Skeletal muscle satellite cell (primary cell): ENCODE data around the gene FXYD4.
"Not testable (repeated sequence)": the region's sequence is repeated elsewhere in the genome, so short reads cannot be mapped to it uniquely, and the experiment has no call there.

Source experiments
- H3K27me3 ChIP-seq: 2 replicates; pipeline ENCODE4 v1.7.0; 2013; ENCODE audit warnings: low read length; ENCODE audit not compliant: control insufficient read depth, insufficient read depth
- H3K36me3 ChIP-seq: 2 replicates; pipeline ENCODE4 v1.7.0; 2013; ENCODE audit warnings: mild to moderate bottlenecking, control low read depth, low read length; ENCODE audit not compliant: insufficient read depth
- H3K4me1 ChIP-seq: 2 replicates; pipeline ENCODE4 v1.7.0; 2013; ENCODE audit warnings: low read length; ENCODE audit not compliant: control insufficient read depth, insufficient read depth
- H3K4me2 ChIP-seq: 2 replicates; pipeline ENCODE4 v1.7.0; 2013; ENCODE audit warnings: mild to moderate bottlenecking, low read length
- H3K4me3 ChIP-seq: 2 replicates; pipeline ENCODE4 v1.7.0; 2013; ENCODE audit warnings: low read length
- H3K9ac ChIP-seq: 2 replicates; pipeline ENCODE4 v1.7.0; 2013; ENCODE audit warnings: mild to moderate bottlenecking, low read depth, low read length, moderate library complexity
- H3K9me3 ChIP-seq: replicated peaks from 2 replicates; pipeline ENCODE4 v1.7.0; 2013; ENCODE audit warnings: mild to moderate bottlenecking, control low read depth, low read length

FXYD4 gene

GRCh38 chr10:43392748-43393147, 21.3 kb downstream of the FXYD4 start:
- Histone ChIP-seq H3K4me2 (no peak overlapping the region), H3K4me3 (no peak overlapping the region), H3K36me3 (peaks cover 75% of the 10 kb centered on the region), H3K9ac (no peak overlapping the region), H3K4me1 (peaks cover 22% of the 10 kb centered on the region), H3K9me3 (no peaks in the 10 kb centered on the region), H3K27me3 (no peaks in the 10 kb centered on the region)

- peaks cover 71% of the 10 kb centered on the region for H3K36me3 ChIP-seq
- peaks cover 26% of the 10 kb centered on the region for H3K4me1 ChIP-seq
- not testable (repeated sequence) for H3K4me2 ChIP-seq, H3K9ac ChIP-seq, H3K4me3 ChIP-seq, H3K27me3 ChIP-seq, H3K9me3 ChIP-seq
These were observed 21.8 kb downstream of the FXYD4 start for GRCh38 chr10:43393186-43393585.

GRCh38 chr10:43393606-43394360, 22.3 kb downstream of the FXYD4 start:
- H3K36me3 ChIP-seq, result peaks cover 70% of the 10 kb centered on the region
- H3K4me3 ChIP-seq, result no peak overlapping the region
- H3K4me1 ChIP-seq, result peaks cover 32% of the 10 kb centered on the region
- H3K4me2 ChIP-seq, result no peak overlapping the region
- H3K9me3 ChIP-seq, result no peaks in the 10 kb centered on the region
- H3K9ac ChIP-seq, result no peak overlapping the region
- no peaks in the 10 kb centered on the region for H3K27me3 ChIP-seq

- H3K9me3 ChIP-seq, result no peaks in the 10 kb centered on the region
- H3K4me2 ChIP-seq, result peak overlapping the region; percentile 98
- H3K4me1 ChIP-seq, result peaks cover 43% of the 10 kb centered on the region
- peak overlapping the region; percentile 88 for H3K9ac ChIP-seq
- H3K36me3 ChIP-seq, result peaks cover 65% of the 10 kb centered on the region
- peak overlapping the region; percentile 87 for H3K4me3 ChIP-seq
- H3K27me3 ChIP-seq, result no peaks in the 10 kb centered on the region
These were observed 23.4 kb downstream of the FXYD4 start for GRCh38 chr10:43394868-43395267.

GRCh38 chr10:43395571-43396060, 24.2 kb downstream of the FXYD4 start:
- peak overlapping the region; percentile 98 for H3K4me2 ChIP-seq
- H3K27me3 ChIP-seq, result no peaks in the 10 kb centered on the region
- H3K9ac ChIP-seq, result peak overlapping the region; percentile 88
- no peaks in the 10 kb centered on the region for H3K9me3 ChIP-seq
- peaks cover 48% of the 10 kb centered on the region for H3K4me1 ChIP-seq
- peaks cover 57% of the 10 kb centered on the region for H3K36me3 ChIP-seq
- H3K4me3 ChIP-seq, result peak overlapping the region; percentile 87

GRCh38 chr10:43396061-43396927, 24.9 kb downstream of the FXYD4 start:
- Histone ChIP-seq H3K4me2 (peak overlapping the region; percentile 98), H3K4me3 (peak overlapping the region; percentile 87), H3K36me3 (peaks cover 55% of the 10 kb centered on the region), H3K27me3 (no peaks in the 10 kb centered on the region), H3K9me3 (no peaks in the 10 kb centered on the region), H3K4me1 (peaks cover 48% of the 10 kb centered on the region), H3K9ac (peak overlapping the region; percentile 88)

GRCh38 chr10:43396928-43397624, 25.6 kb downstream of the FXYD4 start:
- H3K27me3 ChIP-seq, result no peaks in the 10 kb centered on the region
- no peaks in the 10 kb centered on the region for H3K9me3 ChIP-seq
- peaks cover 48% of the 10 kb centered on the region for H3K36me3 ChIP-seq
- H3K4me1 ChIP-seq, result peaks cover 56% of the 10 kb centered on the region
- H3K4me2 ChIP-seq, result peak overlapping the region; percentile 93
- peak overlapping the region; percentile 88 for H3K9ac ChIP-seq
- H3K4me3 ChIP-seq, result peak overlapping the region; percentile 87

- Histone ChIP-seq H3K4me2 (peak overlapping the region; percentile 93), H3K9me3 (no peaks in the 10 kb centered on the region), H3K27me3 (no peaks in the 10 kb centered on the region), H3K36me3 (peaks cover 48% of the 10 kb centered on the region), H3K9ac (no peak overlapping the region), H3K4me3 (no peak overlapping the region), H3K4me1 (peaks cover 73% of the 10 kb centered on the region)
These were observed 27.5 kb downstream of the FXYD4 start for GRCh38 chr10:43398939-43399319.

GRCh38 chr10:43399320-43400310, 28.2 kb downstream of the FXYD4 start:
- Histone ChIP-seq H3K4me1 (peaks cover 79% of the 10 kb centered on the region), H3K36me3 (peaks cover 41% of the 10 kb centered on the region), H3K4me2 (peak overlapping the region; percentile 93), H3K27me3 (no peaks in the 10 kb centered on the region), H3K9ac (no peak overlapping the region), H3K9me3 (no peaks in the 10 kb centered on the region), H3K4me3 (no peak overlapping the region)

- H3K4me3 ChIP-seq, result no peak overlapping the region
- H3K36me3 ChIP-seq, result peaks cover 28% of the 10 kb centered on the region
- H3K4me1 ChIP-seq, result peaks cover 75% of the 10 kb centered on the region
- H3K9ac ChIP-seq, result peak overlapping the region; percentile 21
- H3K27me3 ChIP-seq, result no peaks in the 10 kb centered on the region
- peak overlapping the region; percentile 12 for H3K4me2 ChIP-seq
- no peaks in the 10 kb centered on the region for H3K9me3 ChIP-seq
These were observed 30.2 kb downstream of the FXYD4 start for GRCh38 chr10:43401627-43402026.
